Measurements from ENCODE around the gene TSPAN7. TPM values are rescaled to one million over a fixed set of nuclear protein-coding genes. Genes with fewer than 3 reads are reported as not detected.
A peak's percentile ranks its signal among the peaks of the same experiment; 100 is the strongest.

TSPAN7 gene
- total RNA-seq, 1 donor from 2014 or later, result 46.2 TPM

DNA sequence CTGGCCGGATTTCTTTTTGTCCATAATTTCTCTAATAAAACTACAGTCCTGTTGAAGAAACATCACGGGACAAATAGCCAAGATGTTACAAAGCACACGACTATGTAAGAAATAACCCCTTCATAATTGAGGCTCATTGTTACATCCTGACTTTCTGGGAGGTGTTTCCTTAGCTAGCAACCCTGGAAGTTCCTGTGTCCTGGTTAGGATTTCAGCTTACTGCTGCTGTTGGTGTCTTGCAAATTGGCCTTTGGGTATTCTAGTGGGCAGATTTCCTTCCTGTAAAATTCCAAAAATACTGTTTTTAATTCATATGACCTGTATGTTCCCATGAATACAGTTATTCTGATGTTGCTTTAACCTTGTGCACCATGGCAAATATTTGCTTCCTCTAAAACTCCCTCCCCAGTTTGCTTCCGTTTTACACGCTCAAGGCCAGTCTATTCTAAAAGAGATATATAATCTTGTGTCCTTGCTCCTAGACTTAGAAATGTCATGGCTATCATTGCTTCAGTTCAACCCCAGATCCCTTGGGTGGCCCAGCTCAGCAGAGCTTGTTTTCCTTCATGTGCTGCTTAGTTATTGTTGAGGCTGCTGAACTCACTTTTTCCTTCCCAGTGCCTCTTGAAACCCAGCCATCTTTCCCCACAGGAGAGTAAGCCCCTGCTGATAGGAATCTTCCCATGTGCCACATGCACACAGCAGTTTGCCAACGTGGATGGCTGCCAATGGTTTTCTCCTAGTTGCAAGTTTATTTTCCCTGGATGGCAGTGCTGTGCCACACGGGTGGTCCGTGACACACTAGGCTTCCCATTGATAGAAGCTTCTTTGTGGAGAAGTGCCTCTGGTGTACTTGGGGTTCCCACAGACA is 75.8 kb downstream of the TSPAN7 start:
- intact Hi-C loops (cut with DNase I), result no loop called here
- ATAC-seq (no peak), DNase-seq (ENCODE audit: low spot score) (no peak)

DNA sequence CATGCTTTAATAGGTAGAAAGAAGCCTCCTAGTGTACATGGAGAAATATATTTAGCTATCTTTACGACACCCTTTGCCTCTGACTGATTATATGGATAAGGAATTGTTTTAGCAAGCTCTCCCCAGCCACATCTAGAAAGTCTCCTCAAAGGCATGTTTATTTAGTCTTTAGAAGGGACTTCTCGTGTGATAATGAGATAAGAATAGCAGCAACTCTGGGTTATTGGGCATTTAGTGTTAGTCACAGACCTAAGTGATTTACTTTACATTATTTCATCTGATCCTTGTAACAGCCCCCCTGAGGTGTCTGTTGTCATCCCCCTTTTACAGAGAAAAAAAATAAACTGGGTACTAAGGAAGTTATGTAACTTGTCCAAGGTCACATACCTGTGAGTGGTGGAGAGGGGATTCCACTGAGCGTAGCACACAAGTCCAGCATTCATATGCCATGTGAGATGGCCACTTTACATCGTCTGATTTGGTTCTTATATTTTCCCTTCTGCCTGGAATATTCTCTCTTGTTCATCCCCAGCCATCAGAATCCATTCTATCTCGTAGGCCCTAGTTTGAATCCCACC is 77.7 kb downstream of the TSPAN7 start:
- intact Hi-C loops (cut with DNase I), result no loop called here
- DNase-seq (ENCODE audit: low spot score), result no peak
- ATAC-seq, result no peak

DNA sequence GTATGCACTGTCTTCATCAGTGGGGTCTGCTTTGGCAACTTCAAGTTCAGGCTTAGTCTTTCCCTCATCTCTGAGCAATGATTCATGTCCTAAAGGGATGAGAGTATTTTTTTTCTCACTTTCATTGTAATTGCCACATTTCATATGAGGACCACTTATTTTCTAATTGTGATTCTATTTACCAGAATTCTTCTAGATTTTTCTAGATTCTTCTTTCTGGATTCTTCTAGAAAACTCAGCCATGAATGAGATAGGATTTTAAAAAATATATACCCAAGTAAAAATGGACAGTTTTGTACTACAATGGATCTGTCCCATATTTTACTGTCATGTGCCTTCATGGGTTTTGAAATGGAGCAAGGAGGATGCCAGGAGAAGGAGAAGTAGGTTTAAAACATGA is 78.4 kb downstream of the TSPAN7 start:
- intact Hi-C loops (cut with DNase I), result no loop called here
- DNase-seq (ENCODE audit: low spot score), result no peak
- ATAC-seq, result no peak

DNA sequence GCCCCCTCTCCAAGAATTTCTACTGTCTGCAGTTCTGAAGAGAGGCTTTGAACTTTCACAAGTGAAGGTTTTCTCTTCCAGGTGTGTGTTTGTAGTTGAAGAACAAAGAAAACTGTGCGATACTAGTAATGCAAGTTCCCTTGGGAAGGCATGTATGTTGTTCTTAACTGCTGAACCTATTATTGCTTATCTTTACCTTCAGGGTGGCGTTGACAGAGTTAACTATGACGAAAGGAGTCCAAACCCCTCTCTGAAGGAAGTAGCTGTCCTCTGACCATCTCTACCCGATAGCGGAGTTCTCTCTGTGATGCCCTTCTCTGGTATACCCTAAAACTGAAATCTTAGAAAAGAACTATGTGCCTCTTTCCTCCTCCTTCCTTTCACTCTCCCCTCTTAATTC is 79.9 kb downstream of the TSPAN7 start:
- ATAC-seq (no peak), DNase-seq (ENCODE audit: low spot score) (no peak)
- intact Hi-C loops (cut with DNase I), result no loop called here

DNA sequence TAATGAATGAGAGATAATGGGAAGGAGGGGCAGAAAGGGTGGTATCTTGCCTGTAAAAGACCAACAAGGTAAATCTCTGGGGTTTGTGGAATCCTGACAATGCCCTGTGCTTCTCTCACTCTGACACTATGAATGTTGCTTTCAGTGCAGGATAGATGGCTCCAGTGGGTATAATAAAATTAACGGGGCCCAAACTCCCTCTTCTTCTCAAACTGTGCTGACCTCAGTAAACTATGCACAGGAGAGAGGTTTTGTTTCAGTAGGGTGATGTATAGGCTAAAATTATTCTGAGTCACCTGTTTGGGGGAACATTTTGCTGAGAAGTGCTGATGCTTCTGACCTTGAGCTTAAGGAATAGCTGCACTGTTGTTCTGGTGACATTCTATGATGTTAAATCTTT is 82.6 kb downstream of the TSPAN7 start:
- intact Hi-C loops (cut with DNase I), result no loop called here
- ATAC-seq (no peak), DNase-seq (ENCODE audit: low spot score) (no peak)

DNA sequence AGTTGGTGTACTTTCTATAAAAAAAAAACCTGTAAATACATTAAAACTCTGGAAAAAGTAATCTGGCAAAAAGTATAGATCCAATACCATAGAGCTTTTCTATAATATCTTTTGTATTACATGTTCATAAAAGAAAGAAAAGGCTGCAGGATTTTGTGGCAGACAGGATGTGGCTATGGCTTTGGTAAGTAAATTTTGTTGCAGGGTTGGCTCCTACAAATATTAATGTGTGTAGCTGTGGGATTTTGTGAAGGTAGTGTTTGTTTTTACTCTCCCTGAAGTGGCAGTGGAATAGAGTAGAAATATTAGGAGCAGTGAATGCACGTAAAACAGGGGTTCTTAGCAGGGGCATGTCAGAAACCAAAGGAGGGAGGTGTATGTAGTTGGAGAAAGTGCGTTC is 84.8 kb downstream of the TSPAN7 start:
- intact Hi-C loops (cut with DNase I), result no loop called here
- DNase-seq (ENCODE audit: low spot score) (no peak), ATAC-seq (no peak)

DNA sequence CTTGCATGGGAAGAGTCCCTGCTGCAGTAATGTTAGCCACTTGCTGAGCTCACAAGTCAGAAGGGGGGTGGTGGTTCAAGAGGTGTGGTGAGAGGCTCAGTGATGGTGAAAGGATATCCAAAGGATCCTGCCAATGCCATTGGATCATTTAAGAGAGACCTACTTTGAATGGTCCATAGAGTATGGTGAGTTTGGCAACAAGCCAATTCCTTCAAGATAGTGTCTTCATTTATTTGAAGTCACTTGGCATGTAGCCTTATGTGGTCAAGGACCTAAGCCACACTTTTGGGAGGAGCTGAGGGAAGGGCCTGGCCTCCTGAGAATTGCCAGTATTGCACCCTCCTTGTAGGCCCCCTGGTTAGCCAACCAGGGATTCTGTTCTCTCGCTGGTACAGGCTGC is 87.9 kb downstream of the TSPAN7 start:
- ATAC-seq, result no peak

DNA sequence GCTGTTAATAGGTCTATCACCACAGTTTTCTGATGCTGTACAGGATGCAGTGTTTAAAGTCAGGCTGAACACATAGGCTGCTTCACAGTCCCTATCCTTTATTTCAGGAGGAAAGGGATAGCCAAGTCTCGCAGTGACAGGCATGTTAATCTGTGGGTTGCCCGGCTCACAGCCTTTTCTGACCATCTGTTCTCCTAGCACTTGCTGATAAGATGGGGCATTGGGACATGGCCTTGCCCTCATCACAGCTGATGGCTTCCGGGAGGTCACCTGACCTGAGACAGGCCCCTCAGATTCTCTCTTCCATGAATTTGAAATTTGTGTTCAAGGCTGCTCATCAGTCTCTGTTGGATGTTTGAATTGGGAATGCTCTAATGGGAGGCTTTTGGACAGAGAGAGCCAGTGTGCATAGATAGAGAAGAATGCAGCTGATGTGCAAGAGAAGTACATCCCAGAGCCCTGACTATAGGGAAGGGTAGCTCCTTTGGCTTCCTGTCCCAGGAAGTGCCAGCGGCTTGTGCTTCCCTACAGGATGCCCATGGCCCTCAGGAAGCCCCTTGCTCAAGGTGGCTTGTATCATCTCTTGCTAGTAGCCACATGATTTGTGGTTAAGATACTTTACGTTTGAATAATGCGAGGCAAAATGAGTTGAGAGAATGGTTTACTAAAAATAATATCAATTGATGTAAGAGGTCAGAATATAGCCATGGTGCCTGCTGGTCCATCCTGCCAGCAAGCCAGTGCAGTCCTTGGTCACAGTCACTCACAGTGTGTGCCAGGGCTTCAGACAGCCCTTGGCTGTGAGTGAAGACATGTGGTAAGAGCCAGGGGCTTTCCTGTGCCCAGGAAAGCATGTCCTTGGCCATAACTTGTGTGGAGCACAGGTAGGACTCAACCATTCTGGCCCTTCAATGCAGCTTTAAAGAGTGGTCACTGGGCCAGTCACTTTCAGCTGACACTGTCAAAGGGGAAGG is 88.6 kb downstream of the TSPAN7 start:
- no peak for ATAC-seq
- intact Hi-C loops (cut with DNase I), result no loop called here
- DNase-seq (ENCODE audit: low spot score), result no peak

More for the DNA sequence above, 87.9 kb downstream of the TSPAN7 start:
- intact Hi-C loops (cut with DNase I), result no loop called here
- no peak for DNase-seq (ENCODE audit: low spot score)

DNA sequence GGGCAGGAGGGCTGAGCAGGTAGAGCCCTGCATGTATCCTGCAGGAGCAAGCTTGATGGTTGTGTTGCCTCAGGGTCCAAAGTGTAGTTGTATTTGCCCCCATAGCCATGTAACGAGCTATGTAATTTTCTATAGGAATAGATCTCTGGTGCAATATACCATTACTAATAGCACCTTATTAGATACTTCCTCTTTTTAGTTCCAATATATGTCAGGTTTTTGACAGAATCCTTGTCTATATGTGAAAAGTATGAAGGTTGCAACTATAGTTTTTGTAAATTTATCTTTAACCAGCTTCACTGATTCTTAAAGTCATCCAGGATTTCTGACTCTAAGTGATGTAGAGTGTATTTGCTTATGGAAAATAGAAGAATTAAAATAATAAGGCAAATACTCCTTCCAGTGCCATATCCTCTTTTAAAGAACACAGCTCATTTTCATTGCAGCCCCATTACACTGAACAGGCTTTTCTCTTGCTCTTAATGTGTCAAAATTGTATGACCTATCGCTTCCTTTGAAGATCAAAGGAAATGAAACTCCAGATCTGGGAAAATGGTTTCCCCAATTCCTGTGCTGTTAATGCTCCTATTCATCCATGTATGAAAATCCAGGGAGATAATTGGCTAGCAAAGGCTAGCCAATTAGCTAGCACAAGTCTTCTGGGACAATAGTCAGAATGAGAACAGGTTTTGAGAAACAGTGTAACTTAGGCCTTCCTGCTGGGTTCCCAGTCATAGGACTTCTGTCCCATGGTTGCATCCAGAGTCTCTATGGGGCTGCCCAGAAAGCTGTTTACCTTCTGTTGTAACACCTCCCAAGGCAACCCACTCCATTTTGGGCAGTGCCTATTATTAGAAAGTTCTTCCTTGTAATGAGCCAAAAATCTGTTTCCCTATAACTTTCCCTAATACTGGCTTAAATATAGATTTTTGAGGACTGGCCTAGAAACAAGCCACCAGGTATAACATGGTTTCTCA is 90.6 kb downstream of the TSPAN7 start:
- ATAC-seq (no peak), DNase-seq (ENCODE audit: low spot score) (no peak)
- intact Hi-C loops (cut with DNase I), result no loop called here

DNA sequence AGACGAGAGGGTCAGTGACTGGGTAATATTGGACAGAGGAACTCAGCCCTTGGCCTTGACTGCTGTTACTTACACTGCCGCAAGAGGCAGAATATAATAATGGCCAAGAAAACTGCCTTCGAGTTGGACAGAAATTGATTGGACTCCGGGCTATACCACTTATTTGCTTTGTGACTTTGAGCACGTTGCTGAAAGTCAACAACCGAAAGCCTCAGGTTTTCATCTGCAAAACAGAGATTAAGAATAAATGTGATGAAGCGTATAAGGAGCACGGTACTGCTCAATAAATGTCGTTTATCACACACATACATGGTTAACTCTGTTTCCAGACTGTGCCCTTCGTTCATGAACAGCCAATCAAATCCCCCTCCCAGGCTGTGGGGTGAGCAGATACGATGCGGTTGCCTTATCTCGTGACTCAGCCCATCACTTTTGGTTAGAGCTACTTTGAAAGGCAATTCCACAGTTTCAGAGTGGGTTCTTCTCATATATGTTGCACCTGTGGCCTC is 91.6 kb downstream of the TSPAN7 start:
- intact Hi-C loops (cut with DNase I), result no loop called here
- ATAC-seq (no peak), DNase-seq (ENCODE audit: low spot score) (no peak)

DNA sequence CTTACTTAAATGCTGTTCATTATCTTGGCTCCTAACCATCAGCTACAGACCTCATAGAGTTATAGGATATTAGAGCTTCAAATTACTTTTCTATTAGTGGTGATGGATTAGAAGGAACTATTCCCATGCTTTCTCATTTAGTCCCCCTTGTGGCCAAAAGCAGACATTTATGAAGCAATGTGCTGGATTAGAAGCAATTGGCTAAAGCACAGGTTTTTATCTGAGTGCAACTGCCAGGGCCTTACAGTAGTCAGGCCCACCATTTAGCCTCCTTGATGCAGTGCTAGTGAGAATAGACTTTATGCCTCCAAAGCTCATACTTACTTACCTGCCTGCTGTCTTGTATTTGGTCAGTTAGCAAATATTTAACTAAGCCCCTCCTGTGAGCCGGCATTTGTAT is 93.0 kb downstream of the TSPAN7 start:
- peak; percentile 55 for ATAC-seq

DNA sequence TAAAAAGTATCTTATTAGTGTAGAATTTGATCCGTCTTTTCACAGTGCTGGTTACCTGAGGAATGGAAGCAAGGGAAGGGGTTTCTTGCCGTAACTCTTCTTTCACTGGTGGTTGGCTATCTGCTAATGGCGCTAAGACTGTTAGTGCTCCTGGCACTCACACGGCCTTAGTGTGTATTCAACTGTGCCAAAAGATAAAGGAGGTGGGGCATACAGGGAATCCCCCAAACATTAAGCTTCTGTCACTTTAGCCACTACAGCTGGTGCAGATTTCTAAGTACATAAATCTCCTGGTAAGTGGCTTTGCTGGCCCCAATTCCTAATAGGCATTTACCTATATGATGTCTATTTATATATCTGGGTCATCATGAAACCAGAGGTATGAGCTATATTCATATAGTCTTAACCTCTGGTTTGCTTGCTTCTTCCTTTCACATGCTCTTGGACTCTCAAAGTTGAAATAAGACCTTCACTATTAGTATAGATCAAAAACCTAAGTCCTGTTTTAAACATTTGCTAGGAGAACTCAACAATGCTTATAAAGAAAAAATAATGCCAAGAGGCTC is 95.1 kb downstream of the TSPAN7 start:
- DNase-seq (ENCODE audit: low spot score), result no peak
- ATAC-seq, result no peak
- intact Hi-C loops (cut with DNase I), result no loop called here

More for the DNA sequence above, 93.0 kb downstream of the TSPAN7 start:
- intact Hi-C loops (cut with DNase I), result no loop called here
- no peak for DNase-seq (ENCODE audit: low spot score)

DNA sequence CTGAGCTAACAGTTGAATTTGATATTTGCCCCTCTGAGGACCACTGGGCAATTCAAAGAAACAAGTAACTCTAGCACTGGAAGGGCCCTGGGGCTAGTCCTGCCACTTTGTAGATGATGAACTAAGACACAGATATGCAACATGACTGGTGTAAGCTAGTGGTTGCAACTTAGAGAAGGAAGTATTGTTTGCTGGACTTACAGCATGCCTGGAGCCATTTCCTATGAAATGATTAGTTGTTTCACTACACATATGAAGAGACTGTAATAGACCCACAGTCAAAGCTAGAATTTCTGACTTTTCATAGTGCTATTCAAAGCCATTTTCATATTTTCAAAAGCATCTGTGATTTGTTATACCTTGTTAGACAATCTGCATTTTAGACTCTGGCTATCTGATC is 96.2 kb downstream of the TSPAN7 start:
- intact Hi-C loops (cut with DNase I), result no loop called here
- ATAC-seq, result no peak
- DNase-seq (ENCODE audit: low spot score), result no peak

DNA sequence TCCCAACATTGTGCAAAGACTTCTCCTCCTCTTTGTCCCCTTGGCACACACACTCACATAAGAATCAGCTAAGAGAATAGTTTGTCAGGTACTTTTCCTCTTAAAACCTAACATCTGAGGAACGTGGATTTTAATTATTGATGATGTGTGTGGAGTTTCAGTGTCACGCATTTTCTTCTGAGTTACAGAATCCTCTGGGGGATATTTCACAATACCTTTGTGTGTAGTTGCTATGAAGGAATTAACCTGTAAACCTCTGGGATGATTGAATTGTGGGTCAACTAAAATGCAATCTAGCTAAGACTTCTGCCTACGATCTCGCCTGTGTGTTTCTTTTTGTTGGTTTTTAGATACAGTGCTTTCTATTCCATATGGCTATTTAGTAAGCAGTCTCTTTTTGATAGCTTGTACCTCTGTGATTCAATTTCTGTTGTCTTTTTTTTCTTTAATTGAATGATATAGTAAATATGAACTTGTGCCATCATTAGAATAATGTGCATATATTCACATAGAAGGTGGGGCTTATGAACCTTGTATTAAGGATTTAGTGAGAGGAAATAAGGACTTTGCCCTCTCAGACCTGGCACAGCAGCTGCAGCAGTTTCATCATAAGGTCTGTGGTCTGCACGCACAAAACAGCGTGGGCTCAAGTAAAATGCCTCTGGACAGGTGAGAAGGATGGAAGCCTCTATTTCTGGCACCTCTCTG is 99.2 kb downstream of the TSPAN7 start:
- no peak for DNase-seq (ENCODE audit: low spot score)
- intact Hi-C loops (cut with DNase I), result no loop called here
- ATAC-seq, result no peak

DNA sequence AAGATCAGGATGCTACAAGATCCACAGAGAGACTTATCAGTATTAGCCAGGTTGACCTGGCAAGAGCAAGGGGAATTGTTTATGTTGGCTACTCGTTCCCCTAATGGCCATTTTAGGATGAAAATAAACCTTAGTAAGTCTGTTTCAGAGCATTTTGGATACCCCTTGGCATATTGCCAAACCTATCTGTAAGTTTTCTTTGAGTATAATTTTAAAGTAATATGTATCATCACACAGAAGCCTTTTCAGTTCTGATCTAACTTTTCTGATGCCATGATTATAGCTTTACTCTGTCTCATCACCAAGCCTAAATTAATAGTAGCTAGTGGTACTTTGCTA is 99.7 kb downstream of the TSPAN7 start:
- ATAC-seq, result no peak
- intact Hi-C loops (cut with DNase I), result no loop called here
- no peak for DNase-seq (ENCODE audit: low spot score)

DNA sequence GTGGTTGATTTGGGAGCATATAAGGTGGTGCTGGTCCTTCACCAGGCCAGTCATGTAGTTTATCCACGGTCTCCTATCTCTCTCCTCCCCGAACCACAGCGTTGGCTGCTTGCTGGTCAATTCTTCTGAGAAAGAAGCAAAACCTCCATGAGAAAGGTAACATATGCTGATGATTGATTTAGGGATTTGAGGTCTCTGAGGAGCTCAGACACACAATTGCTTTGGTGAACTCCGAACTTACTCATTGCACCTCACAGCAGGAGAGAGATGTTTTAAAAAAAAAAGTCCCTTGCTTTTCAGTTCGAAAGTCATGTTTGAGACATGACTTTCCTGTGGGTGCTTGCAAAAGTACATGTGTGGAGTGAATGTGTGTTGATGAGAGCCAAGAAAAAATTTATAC is 100.2 kb downstream of the TSPAN7 start:
- DNase-seq (ENCODE audit: low spot score) (no peak), ATAC-seq (no peak)
- intact Hi-C loops (cut with DNase I), result no loop called here

DNA sequence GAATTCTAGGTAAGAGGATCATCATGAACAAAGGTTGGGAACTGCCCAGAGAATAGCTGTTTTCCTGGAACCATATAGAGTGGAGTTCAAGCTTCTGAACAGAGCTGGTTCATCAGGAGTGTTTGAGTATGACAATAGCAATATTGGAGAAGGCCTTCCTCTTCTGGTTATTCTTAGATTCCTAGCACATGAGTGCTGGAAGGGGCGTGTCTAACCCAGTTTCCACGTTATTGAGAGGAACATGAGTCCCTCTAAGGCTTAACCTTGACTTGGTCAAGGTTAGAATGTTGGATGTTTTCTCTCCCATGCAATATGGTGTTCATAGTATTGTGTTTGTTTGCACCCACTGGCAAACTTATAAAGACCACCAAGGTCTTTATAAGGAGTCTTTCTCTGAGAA is 101.3 kb downstream of the TSPAN7 start:
- ATAC-seq, result no peak
- no peak for DNase-seq (ENCODE audit: low spot score)
- intact Hi-C loops (cut with DNase I), result no loop called here

DNA sequence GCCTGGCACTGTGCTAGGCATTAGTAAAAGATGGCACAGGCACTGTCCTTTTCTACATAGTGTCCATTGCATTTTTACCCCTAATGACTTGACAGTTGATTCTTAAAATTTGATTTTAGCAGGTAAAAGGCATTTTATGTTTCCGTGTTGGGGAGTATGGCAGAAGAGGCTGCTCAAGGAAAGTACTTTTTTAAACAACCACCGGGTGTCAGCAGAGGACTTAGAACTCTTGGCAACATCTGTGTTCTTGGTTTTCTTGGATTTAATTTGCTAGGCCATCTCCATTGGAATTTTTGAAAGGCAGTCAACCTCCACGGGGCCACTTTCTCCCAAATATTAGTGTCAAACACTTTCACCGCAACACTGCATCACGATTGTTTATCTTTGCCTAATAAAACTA is 102.9 kb downstream of the TSPAN7 start:
- no peak for DNase-seq (ENCODE audit: low spot score)
- intact Hi-C loops (cut with DNase I), result no loop called here
- peak; percentile 65 for ATAC-seq
